WTC11 (cell line): ENCODE measurements around the gene MAGI2. TPM values are rescaled to one million over a fixed set of nuclear protein-coding genes. Genes with fewer than 3 reads are reported as not detected.

Experiments used
- ATAC-seq: fragments of 200-7000 bp; cut with Tn5 transposase; 2 replicates; pipeline ENCODE4 v1.10.0; 2021; ENCODE audit warnings: mild to moderate bottlenecking, moderate library complexity
- CTCF ChIA-PET: fragments of 300-600 bp; sonication (Branson Sonifier 250); formaldehyde crosslinking; loops from one replicate; lab custom pipeline; 2021; ENCODE audit warnings: antibody characterized with exemption; lab: Charles Lee
- POLR2A ChIA-PET: fragments of 350-600 bp; sonication (Branson Sonifier 250); formaldehyde crosslinking; loops from one replicate; lab custom pipeline; 2021; ENCODE audit warnings: antibody characterized with exemption; lab: Charles Lee
- DNase-seq: peaks from one replicate; pipeline ENCODE4 v3.0.0; 2021; ENCODE audit warnings: low spot score
- H3K27ac Mint-ChIP-seq: 2 replicates; pipeline ENCODE4 v1.8.0; 2021; ENCODE audit warnings: mixed read lengths
- H3K27me3 Mint-ChIP-seq: 2 replicates; pipeline ENCODE4 v1.8.0; 2021; ENCODE audit warnings: low read depth, mild to moderate bottlenecking, moderate library complexity, mixed read lengths
- H3K36me3 Mint-ChIP-seq: 2 replicates; pipeline ENCODE4 v1.8.0; 2021; ENCODE audit warnings: mixed read lengths
- H3K4me1 Mint-ChIP-seq: 2 replicates; pipeline ENCODE4 v1.8.0; 2022; ENCODE audit warnings: mixed read lengths
- H3K4me3 Mint-ChIP-seq: 2 replicates; pipeline ENCODE4 v1.8.0; 2021; ENCODE audit warnings: mild to moderate bottlenecking, moderate library complexity, mixed read lengths
- H3K9me3 Mint-ChIP-seq: 2 replicates; pipeline ENCODE4 v1.8.0; 2021; ENCODE audit warnings: mixed read lengths
- CBFB ChIP-seq: sonication (generic); formaldehyde crosslinking; IDR thresholded peaks from 2 replicates; pipeline ENCODE4 v1.8.1; 2022; ENCODE audit warnings: mild to moderate bottlenecking, low read depth, missing genetic modification reagents
- CREB1 ChIP-seq: sonication (generic); formaldehyde crosslinking; IDR thresholded peaks from 2 replicates; pipeline ENCODE4 v1.8.0; 2023; ENCODE audit warnings: mild to moderate bottlenecking, missing genetic modification reagents
- CREM ChIP-seq: sonication (generic); formaldehyde crosslinking; IDR thresholded peaks from 2 replicates; pipeline ENCODE4 v1.8.1; 2022; ENCODE audit warnings: mild to moderate bottlenecking, missing genetic modification reagents, moderate library complexity
- FOXP1 ChIP-seq: sonication (generic); formaldehyde crosslinking; IDR thresholded peaks from 2 replicates; pipeline ENCODE4 v1.8.0; 2022; ENCODE audit warnings: missing genetic modification reagents, mild to moderate bottlenecking, moderate library complexity, borderline replicate concordance
- MXD4 ChIP-seq: fragments of 250-450 bp; sonication (Bioruptor Pico); IDR thresholded peaks from 2 replicates; pipeline ENCODE4 v1.8.0; 2021; ENCODE audit warnings: mild to moderate bottlenecking, moderate library complexity, borderline replicate concordance
- OVOL2 ChIP-seq: fragments of 250-450 bp; sonication (Bioruptor Pico); IDR thresholded peaks from 2 replicates; pipeline ENCODE4 v1.9.0; 2021; ENCODE audit warnings: mild to moderate bottlenecking, borderline replicate concordance
- RELA ChIP-seq: sonication (generic); formaldehyde crosslinking; IDR thresholded peaks from 2 replicates; pipeline ENCODE4 v1.8.1; 2022; ENCODE audit warnings: missing genetic modification reagents, mild to moderate bottlenecking, borderline replicate concordance
- TEAD1 ChIP-seq: sonication (generic); formaldehyde crosslinking; IDR thresholded peaks from 2 replicates; pipeline ENCODE4 v1.8.0; 2022; ENCODE audit warnings: mild to moderate bottlenecking, missing genetic modification reagents
- TEAD4 ChIP-seq: sonication (generic); formaldehyde crosslinking; IDR thresholded peaks from 2 replicates; pipeline ENCODE4 v1.8.0; 2022; ENCODE audit warnings: mild to moderate bottlenecking, missing genetic modification reagents
- TP53 ChIP-seq: sonication (generic); formaldehyde crosslinking; IDR thresholded peaks from 2 replicates; pipeline ENCODE4 v1.8.1; 2023; ENCODE audit warnings: mild to moderate bottlenecking, missing genetic modification reagents
- ZNF138 ChIP-seq: sonication (generic); formaldehyde crosslinking; conservative IDR thresholded peaks from 2 replicates; pipeline ENCODE4 v1.8.1; 2022; ENCODE audit warnings: mild to moderate bottlenecking, moderate library complexity, missing genetic modification reagents
- total RNA-seq: library from RNA; stranded (reverse); gene quantifications from 3 replicates; pipeline ENCODE4 v1.2.3, GENCODE V29; 2021
- TF ChIP-seq, protein P1 (sequence below): sonication (generic); formaldehyde crosslinking; IDR thresholded peaks from 2 replicates; pipeline ENCODE4 v1.8.1; 2022; ENCODE audit warnings: missing genetic modification reagents, borderline replicate concordance
- TF ChIP-seq, protein P2 (sequence below): fragments of 250-450 bp; sonication (Bioruptor Pico); conservative IDR thresholded peaks from 2 replicates; pipeline ENCODE4 v1.9.0; 2021; ENCODE audit warnings: mild to moderate bottlenecking
- TF ChIP-seq, protein P3 (sequence below): fragments of 250-450 bp; sonication (Bioruptor Pico); IDR thresholded peaks from 2 replicates; pipeline ENCODE4 v1.8.0; 2021; ENCODE audit warnings: mild to moderate bottlenecking
- TF ChIP-seq, protein P4 (sequence below): fragments of 250-450 bp; sonication (Bioruptor Pico); IDR thresholded peaks from 2 replicates; pipeline ENCODE4 v1.9.0; 2021; ENCODE audit warnings: moderate library complexity, mild to moderate bottlenecking, inconsistent platforms, borderline replicate concordance
- TF ChIP-seq, protein P5 (sequence below): sonication (generic); formaldehyde crosslinking; IDR thresholded peaks from 2 replicates; pipeline ENCODE4 v1.8.1; 2022; ENCODE audit warnings: low read depth, missing genetic modification reagents, borderline replicate concordance
- TF ChIP-seq, protein P6 (sequence below): sonication (generic); formaldehyde crosslinking; IDR thresholded peaks from 2 replicates; pipeline ENCODE4 v1.8.0; 2022; ENCODE audit warnings: missing genetic modification reagents

MAGI2 gene
- total RNA-seq, 1 experiment from 2014 or later = 26.6 TPM

DNA sequence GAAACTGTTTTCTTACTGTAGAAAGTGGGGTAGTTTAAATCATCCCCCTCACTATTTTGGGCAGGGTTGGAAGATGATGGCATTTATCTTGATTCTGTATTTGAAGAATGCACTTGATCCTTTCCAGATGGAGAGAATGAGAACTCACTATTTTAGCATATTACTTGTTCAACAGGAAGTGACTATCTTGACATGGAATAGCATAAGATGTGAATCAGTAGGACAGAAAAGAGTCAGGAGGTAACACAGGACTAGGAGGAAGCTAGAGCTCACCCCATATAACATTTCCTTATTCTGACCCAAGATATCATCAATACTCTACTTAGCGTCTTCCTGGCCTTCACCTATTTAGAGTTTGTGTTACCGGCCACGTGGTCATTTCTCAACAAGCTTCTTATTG lies 1254.7 kb downstream of the MAGI2 start:
- DNase-seq = no peak
- no peak for TF ChIP-seq ZNF138
- no peak overlapping the region; the same call in 1 of the 2 replicates for H3K27ac Mint-ChIP-seq
- POLR2A ChIA-PET = no interaction called here
- no peaks in the 10 kb centered on the region for H3K4me1 Mint-ChIP-seq
- no peaks in the 10 kb centered on the region for H3K27me3 Mint-ChIP-seq
- H3K9me3 Mint-ChIP-seq = no peaks in the 10 kb centered on the region
- no peak overlapping the region for H3K4me3 Mint-ChIP-seq
- no peaks in the 10 kb centered on the region for H3K36me3 Mint-ChIP-seq
- CTCF ChIA-PET = no interaction called here
- no peak for ATAC-seq

DNA sequence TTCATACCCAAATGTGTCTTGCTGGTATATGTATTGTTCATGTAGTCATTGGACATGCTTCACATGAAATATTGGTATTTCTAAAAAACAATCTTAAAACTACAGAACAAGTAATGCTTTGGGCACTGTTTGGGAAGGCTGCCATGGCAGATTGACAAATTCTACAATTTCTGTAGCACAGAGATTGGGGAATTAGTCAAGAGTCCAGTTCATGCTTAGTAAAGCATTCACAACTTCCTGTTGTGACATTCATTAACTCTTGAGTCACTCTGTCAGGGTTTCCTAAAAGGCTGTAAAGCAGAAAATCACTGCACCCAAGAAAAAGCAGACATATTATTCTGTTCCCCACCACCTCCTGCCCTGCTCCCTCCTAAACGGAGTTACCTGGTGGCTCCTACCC lies 1256.0 kb downstream of the MAGI2 start:
- peaks cover 6% of the 10 kb centered on the region for H3K4me1 Mint-ChIP-seq
- H3K27me3 Mint-ChIP-seq = no peaks in the 10 kb centered on the region
- H3K9me3 Mint-ChIP-seq = no peaks in the 10 kb centered on the region
- ChIA-PET POLR2A (no interaction called here), CTCF (no interaction called here)
- TF ChIP-seq OVOL2 (no peak), RELA (no peak), MXD4 (CRISPR knock-in tag) (no peak), CREB1 (CRISPR knock-in tag) (no peak), CBFB (CRISPR knock-in tag) (no peak), TEAD4 (CRISPR knock-in tag) (no peak), TEAD1 (CRISPR knock-in tag) (no peak), FOXP1 (CRISPR knock-in tag) (no peak), TP53 (CRISPR knock-in tag) (no peak), CREM (CRISPR knock-in tag) (no peak)
- TF ChIP-seq, protein P1, sequence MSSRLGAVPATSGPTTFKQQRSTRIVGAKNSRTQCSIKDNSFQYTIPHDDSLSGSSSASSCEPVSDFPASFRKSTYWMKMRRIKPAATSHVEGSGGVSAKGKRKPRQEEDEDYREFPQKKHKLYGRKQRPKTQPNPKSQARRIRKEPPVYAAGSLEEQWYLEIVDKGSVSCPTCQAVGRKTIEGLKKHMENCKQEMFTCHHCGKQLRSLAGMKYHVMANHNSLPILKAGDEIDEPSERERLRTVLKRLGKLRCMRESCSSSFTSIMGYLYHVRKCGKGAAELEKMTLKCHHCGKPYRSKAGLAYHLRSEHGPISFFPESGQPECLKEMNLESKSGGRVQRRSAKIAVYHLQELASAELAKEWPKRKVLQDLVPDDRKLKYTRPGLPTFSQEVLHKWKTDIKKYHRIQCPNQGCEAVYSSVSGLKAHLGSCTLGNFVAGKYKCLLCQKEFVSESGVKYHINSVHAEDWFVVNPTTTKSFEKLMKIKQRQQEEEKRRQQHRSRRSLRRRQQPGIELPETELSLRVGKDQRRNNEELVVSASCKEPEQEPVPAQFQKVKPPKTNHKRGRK = no peak
- TF ChIP-seq, protein P2, sequence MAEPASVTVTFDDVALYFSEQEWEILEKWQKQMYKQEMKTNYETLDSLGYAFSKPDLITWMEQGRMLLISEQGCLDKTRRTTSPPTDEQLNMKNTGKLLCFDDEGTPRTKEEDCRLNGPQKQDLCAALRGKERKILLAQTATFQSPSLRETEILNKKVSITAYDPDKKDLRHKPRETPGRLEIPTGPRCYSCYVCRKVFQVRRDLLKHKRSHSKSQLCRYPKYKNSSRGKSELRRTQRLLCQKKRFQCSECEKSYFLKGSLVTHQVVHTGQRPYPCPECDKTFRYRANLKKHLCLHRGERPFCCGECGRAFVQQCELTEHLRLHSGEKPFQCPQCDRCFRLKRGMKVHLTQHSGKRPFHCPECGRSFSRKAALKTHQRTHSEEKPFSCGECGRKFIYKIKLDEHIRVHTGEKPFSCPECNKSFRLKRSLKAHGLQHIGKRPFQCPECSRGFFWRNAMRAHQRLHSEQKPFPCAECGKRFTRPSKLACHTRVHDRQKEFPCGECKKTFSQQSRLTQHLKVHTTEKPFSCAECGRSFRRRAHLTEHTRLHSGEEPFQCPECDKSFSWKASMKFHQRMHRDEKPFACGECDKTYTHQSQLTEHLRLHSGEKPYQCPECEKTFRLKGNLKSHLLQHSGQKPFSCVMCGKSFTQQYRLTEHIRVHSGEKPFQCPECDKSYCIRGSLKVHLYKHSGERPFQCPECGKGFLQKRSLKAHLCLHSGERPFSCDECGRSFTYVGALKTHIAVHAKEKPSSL (CRISPR knock-in tag) = no peak
- TF ChIP-seq, protein P3, sequence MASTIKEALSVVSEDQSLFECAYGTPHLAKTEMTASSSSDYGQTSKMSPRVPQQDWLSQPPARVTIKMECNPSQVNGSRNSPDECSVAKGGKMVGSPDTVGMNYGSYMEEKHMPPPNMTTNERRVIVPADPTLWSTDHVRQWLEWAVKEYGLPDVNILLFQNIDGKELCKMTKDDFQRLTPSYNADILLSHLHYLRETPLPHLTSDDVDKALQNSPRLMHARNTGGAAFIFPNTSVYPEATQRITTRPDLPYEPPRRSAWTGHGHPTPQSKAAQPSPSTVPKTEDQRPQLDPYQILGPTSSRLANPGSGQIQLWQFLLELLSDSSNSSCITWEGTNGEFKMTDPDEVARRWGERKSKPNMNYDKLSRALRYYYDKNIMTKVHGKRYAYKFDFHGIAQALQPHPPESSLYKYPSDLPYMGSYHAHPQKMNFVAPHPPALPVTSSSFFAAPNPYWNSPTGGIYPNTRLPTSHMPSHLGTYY (CRISPR knock-in tag) = no peak
- TF ChIP-seq, protein P4, sequence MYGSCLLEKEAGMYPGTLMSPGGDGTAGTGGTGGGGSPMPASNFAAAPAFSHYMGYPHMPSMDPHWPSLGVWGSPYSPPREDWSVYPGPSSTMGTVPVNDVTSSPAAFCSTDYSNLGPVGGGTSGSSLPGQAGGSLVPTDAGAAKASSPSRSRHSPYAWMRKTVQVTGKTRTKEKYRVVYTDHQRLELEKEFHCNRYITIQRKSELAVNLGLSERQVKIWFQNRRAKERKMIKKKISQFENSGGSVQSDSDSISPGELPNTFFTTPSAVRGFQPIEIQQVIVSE (CRISPR knock-in tag) = no peak
- TF ChIP-seq, protein P5, sequence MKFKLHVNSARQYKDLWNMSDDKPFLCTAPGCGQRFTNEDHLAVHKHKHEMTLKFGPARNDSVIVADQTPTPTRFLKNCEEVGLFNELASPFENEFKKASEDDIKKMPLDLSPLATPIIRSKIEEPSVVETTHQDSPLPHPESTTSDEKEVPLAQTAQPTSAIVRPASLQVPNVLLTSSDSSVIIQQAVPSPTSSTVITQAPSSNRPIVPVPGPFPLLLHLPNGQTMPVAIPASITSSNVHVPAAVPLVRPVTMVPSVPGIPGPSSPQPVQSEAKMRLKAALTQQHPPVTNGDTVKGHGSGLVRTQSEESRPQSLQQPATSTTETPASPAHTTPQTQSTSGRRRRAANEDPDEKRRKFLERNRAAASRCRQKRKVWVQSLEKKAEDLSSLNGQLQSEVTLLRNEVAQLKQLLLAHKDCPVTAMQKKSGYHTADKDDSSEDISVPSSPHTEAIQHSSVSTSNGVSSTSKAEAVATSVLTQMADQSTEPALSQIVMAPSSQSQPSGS (CRISPR knock-in tag) = no peak
- TF ChIP-seq, protein P6, sequence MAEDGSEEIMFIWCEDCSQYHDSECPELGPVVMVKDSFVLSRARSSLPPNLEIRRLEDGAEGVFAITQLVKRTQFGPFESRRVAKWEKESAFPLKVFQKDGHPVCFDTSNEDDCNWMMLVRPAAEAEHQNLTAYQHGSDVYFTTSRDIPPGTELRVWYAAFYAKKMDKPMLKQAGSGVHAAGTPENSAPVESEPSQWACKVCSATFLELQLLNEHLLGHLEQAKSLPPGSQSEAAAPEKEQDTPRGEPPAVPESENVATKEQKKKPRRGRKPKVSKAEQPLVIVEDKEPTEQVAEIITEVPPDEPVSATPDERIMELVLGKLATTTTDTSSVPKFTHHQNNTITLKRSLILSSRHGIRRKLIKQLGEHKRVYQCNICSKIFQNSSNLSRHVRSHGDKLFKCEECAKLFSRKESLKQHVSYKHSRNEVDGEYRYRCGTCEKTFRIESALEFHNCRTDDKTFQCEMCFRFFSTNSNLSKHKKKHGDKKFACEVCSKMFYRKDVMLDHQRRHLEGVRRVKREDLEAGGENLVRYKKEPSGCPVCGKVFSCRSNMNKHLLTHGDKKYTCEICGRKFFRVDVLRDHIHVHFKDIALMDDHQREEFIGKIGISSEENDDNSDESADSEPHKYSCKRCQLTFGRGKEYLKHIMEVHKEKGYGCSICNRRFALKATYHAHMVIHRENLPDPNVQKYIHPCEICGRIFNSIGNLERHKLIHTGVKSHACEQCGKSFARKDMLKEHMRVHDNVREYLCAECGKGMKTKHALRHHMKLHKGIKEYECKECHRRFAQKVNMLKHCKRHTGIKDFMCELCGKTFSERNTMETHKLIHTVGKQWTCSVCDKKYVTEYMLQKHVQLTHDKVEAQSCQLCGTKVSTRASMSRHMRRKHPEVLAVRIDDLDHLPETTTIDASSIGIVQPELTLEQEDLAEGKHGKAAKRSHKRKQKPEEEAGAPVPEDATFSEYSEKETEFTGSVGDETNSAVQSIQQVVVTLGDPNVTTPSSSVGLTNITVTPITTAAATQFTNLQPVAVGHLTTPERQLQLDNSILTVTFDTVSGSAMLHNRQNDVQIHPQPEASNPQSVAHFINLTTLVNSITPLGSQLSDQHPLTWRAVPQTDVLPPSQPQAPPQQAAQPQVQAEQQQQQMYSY = no peak
- H3K4me3 Mint-ChIP-seq = no peak overlapping the region
- DNase-seq = no peak
- no peak for ATAC-seq
- H3K36me3 Mint-ChIP-seq = no peaks in the 10 kb centered on the region
- H3K27ac Mint-ChIP-seq = no peak overlapping the region
